GM12873 (cell line): Measurements from ENCODE around the gene CCDC97.

Source experiments
- CTCF ChIP-seq: IDR thresholded peaks from 2 replicates; pipeline ENCODE4 v1.5.1; 2012; ENCODE audit warnings: low read depth, mild to moderate bottlenecking, moderate library complexity, low read length, control low read depth; ENCODE audit not compliant: insufficient read depth; ENCODE audit errors: missing control alignments

The CCDC97 gene

DNA sequence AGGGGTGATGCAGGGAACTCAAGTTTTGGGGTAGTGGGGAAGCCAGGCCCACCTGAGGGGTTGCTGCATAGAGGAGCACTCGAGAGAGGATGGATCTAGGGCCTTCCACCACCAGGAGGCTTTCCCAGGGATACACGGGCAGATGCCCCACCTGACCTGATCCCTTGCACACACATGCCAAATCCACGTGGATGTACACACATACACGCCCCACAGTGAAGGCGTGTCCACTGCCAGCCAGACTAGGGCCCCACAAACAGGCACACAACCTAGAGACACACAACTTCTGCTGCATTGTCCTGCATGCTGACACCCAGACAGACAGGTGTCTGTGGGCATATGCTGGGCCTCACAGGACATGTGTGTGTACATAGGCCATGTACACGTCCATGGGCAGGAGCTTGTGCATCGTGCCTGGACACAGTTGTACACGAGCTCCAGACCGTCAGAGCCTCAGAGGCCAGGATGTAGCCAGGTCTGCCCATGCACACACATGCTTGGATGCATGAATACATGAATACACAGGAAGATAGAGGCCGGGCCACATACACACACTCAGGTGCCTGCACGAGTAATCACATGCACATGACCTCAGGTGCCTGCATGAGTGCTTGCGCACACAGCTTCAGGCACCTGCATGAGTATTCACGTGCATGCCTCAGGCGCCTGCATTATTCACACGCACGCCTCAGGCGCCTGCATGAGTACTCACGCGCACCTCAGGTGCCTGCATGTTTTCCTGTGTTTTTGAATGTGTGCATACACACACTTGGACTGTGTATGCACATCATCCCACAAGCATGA is 8.9 kb downstream of the CCDC97 start:
- TF ChIP-seq CTCF = no peak

GRCh38 chr19:41319500-41320184 is 9.7 kb downstream of the CCDC97 start:
- no peak for TF ChIP-seq CTCF

- no peak for TF ChIP-seq CTCF
Measured at GRCh38 chr19:41320185-41320518, 10.2 kb downstream of the CCDC97 start.

DNA sequence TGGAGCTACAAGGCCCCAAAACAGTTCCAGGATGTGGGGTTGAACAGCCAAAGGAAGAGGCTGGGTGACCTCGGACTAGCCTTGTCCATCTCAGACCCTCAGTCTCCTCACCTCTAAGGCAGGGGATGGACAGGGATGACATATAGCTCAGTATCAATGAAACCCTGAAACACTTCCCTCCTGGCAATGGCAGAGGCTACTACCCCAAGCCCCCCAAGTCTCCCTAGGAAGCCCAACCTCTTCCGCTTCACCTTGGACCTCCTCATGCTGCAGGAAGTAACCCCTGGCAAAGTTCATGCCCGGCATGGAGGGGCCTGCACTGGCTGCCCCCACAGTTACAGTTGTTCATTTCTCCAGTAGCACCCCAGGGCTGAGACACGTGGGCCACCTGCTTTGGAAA is 10.6 kb downstream of the CCDC97 start:
- no peak for TF ChIP-seq CTCF

DNA sequence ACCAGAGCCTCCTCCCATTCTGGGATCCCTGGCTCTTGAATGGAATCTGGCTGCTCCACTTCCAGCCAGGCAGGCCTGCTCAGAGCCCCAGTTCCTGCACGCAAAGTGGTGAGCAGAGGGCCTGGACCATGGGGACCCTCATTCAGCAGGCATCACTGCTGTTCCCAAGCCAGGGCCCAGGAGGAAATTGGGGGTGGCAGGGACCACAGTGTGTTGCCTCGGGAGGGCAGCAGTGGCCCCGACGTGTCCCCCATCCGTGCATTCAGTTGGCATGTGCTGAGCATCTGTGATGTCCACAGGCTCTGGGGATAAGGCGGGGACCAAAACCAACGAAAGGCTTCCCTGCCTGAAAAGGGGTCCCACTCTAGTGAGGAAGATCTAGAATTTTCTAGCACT is 11.2 kb downstream of the CCDC97 start:
- no peak for TF ChIP-seq CTCF

DNA sequence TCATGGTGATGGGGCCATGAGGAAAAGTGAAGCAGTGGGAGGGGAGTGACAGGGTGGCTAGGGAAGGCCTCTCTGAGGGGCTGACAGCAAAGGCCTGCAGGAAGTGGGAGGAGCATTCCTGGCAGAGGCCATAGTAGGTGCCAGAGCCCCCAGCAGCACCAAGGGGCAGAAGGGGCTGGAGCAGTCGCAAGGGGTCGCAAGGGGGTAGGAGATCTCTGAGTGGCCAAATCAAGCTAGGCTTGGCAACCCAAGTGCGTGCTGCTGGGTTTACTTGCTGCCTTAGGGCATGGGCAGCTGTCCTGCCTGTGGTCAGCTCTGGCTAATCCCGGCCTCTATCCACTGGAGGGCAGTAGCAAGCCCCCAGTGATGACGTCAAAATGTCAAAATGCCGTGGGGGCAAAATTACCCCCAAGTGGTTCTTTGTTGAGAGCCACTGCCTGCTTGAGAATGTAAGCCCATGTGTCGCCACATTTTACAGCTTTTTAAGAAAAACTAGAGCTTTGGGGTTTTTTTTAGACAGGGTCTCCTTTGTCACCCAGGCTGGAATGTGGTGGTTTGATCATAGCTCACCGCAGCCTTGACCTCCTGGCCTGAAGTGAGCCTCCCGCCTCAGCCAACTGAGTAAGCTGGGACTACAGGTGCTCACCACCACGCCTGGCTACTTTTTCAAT is 11.8 kb downstream of the CCDC97 start:
- peak; percentile 58 for TF ChIP-seq CTCF

DNA sequence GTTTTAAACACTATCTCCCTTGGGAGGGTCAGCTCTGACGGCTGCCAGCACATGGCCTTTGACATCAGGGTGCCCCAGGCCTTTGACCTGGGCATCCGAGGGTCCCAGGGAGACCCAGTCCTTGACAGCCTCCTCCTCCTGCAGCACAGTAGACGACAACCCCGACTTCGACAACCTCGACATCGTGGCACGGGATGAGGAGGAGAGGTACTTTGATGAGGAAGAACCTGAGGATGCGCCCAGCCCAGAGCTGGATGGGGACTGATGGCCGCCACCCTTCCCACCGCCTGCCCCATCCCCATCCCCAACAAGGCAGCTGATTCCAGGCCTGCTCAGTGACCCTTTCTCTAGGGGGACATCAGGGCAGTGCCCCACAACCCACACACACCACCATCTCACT is 12.5 kb downstream of the CCDC97 start:
- no peak for TF ChIP-seq CTCF
